ENCODE data around the gene MZT1.

- TF ChIP-seq, protein P1, sequence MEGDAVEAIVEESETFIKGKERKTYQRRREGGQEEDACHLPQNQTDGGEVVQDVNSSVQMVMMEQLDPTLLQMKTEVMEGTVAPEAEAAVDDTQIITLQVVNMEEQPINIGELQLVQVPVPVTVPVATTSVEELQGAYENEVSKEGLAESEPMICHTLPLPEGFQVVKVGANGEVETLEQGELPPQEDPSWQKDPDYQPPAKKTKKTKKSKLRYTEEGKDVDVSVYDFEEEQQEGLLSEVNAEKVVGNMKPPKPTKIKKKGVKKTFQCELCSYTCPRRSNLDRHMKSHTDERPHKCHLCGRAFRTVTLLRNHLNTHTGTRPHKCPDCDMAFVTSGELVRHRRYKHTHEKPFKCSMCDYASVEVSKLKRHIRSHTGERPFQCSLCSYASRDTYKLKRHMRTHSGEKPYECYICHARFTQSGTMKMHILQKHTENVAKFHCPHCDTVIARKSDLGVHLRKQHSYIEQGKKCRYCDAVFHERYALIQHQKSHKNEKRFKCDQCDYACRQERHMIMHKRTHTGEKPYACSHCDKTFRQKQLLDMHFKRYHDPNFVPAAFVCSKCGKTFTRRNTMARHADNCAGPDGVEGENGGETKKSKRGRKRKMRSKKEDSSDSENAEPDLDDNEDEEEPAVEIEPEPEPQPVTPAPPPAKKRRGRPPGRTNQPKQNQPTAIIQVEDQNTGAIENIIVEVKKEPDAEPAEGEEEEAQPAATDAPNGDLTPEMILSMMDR (IDR thresholded peaks at IDR 0.05) = no peak
- no peak for TF ChIP-seq POLR2A (IDR thresholded peaks at IDR 0.05)
Measured at GRCh38 chr13:72751220-72751619, 23.8 kb upstream of the MZT1 start.
